ENCODE results near the gene ARID3C. TPM values are rescaled to one million over a fixed set of nuclear protein-coding genes. Genes with fewer than 3 reads are reported as not detected.

Gene ARID3C
- total and polyA plus RNA-seq, 2 of the 8 experiments (the other 6 are each of a cell fraction or from before 2014, with no cell fraction given) = 0.08 TPM; not detected in 1

- no peak for TF ChIP-seq CHD7 (IDR thresholded peaks at IDR 0.05; ENCODE audit: insufficient replicate concordance, low read length)
- no peak for TF ChIP-seq TCF12 (IDR thresholded peaks at IDR 0.05; ENCODE audit: low read depth, low read length)
- TF ChIP-seq SP4 (IDR thresholded peaks at IDR 0.05; ENCODE audit: low read length) = no peak
- no peak for TF ChIP-seq CTCF (IDR thresholded peaks at IDR 0.05; ENCODE audit: control extremely low read depth in 1 of 3, insufficient read depth in 1 of 3, low read depth in 1 of 3, low read length in 3 of 3)
- no peak for TF ChIP-seq ATF3 (IDR thresholded peaks at IDR 0.05; ENCODE audit: insufficient read depth, low read depth, low read length)
- TF ChIP-seq KDM4A (IDR thresholded peaks at IDR 0.05; ENCODE audit: low read depth, low read length, severe bottlenecking) = no peak
- no peak for TF ChIP-seq BCL11A (IDR thresholded peaks at IDR 0.05; ENCODE audit: low read depth in 2 of 2, low read length in 2 of 2)
Observed at GRCh38 chr9:34654323-34655051, 25.6 kb upstream of the ARID3C start (continued).
